Panc1 (cell line): ENCODE results near the gene PLCB1.

Experiments
- POLR2AphosphoS5 ChIP-seq: IDR thresholded peaks from 2 replicates; pipeline ENCODE4 v1.6.1; 2012; ENCODE audit warnings: mild to moderate bottlenecking, low read depth, low read length, moderate library complexity
- SIN3A ChIP-seq: IDR thresholded peaks from 2 replicates; pipeline ENCODE4 v1.6.1; 2012; ENCODE audit warnings: low read depth, mild to moderate bottlenecking, low read length, moderate library complexity, borderline replicate concordance; ENCODE audit not compliant: insufficient read depth
- TCF7L2 ChIP-seq: IDR thresholded peaks from 2 replicates; pipeline ENCODE4 v1.6.1; 2011; ENCODE audit warnings: mild to moderate bottlenecking, low read depth, low read length, inconsistent platforms
- TF ChIP-seq, protein P1 (sequence below): fragments of 450-650 bp; IDR thresholded peaks from 2 replicates; pipeline ENCODE4 v1.5.1; 2017; ENCODE audit warnings: mild to moderate bottlenecking
- TF ChIP-seq, protein P2 (sequence below), 2 experiments: IDR thresholded peaks; 2 replicates each; pipeline ENCODE4 v1.6.1; 2011 to 2012; ENCODE audit warnings: low read depth in 2 of 2, control low read depth in 1 of 2, low read length in 1 of 2, mild to moderate bottlenecking in 1 of 2, moderate library complexity in 1 of 2; ENCODE audit not compliant: insufficient read depth in 1 of 2

DNA sequence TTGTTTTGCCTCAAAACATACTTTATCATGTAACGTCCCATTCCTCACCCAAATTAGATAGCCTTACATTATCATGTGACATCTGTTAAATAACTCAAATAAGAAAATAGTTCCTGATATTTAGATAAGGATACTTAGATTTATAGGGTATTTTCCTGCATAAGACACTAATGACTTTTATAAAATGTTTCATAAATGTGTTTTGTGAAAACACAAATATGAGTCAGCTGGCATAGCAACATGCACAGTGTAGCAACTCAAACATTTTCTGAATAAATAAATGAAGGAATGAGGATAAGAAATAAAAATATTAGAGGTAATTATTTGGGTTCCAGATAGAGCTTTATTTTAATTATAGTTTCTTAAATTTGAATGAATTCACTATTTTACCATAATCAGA, 476.4 kb downstream of the PLCB1 start:
- TF ChIP-seq, protein P1, sequence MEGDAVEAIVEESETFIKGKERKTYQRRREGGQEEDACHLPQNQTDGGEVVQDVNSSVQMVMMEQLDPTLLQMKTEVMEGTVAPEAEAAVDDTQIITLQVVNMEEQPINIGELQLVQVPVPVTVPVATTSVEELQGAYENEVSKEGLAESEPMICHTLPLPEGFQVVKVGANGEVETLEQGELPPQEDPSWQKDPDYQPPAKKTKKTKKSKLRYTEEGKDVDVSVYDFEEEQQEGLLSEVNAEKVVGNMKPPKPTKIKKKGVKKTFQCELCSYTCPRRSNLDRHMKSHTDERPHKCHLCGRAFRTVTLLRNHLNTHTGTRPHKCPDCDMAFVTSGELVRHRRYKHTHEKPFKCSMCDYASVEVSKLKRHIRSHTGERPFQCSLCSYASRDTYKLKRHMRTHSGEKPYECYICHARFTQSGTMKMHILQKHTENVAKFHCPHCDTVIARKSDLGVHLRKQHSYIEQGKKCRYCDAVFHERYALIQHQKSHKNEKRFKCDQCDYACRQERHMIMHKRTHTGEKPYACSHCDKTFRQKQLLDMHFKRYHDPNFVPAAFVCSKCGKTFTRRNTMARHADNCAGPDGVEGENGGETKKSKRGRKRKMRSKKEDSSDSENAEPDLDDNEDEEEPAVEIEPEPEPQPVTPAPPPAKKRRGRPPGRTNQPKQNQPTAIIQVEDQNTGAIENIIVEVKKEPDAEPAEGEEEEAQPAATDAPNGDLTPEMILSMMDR: no peak
- TF ChIP-seq POLR2AphosphoS5: no peak
- TF ChIP-seq, protein P2, sequence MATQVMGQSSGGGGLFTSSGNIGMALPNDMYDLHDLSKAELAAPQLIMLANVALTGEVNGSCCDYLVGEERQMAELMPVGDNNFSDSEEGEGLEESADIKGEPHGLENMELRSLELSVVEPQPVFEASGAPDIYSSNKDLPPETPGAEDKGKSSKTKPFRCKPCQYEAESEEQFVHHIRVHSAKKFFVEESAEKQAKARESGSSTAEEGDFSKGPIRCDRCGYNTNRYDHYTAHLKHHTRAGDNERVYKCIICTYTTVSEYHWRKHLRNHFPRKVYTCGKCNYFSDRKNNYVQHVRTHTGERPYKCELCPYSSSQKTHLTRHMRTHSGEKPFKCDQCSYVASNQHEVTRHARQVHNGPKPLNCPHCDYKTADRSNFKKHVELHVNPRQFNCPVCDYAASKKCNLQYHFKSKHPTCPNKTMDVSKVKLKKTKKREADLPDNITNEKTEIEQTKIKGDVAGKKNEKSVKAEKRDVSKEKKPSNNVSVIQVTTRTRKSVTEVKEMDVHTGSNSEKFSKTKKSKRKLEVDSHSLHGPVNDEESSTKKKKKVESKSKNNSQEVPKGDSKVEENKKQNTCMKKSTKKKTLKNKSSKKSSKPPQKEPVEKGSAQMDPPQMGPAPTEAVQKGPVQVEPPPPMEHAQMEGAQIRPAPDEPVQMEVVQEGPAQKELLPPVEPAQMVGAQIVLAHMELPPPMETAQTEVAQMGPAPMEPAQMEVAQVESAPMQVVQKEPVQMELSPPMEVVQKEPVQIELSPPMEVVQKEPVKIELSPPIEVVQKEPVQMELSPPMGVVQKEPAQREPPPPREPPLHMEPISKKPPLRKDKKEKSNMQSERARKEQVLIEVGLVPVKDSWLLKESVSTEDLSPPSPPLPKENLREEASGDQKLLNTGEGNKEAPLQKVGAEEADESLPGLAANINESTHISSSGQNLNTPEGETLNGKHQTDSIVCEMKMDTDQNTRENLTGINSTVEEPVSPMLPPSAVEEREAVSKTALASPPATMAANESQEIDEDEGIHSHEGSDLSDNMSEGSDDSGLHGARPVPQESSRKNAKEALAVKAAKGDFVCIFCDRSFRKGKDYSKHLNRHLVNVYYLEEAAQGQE (IDR thresholded peaks at IDR 0.05; ENCODE audit: insufficient read depth in 1 of 2, low read depth in 2 of 2, low read length in 1 of 2): no peak
- TF ChIP-seq SIN3A: no peak
- no peak for TF ChIP-seq TCF7L2
